IgD-negative memory B cell (primary cell): Measurements from ENCODE around the gene ATP11A. TPM values are rescaled to one million over a fixed set of nuclear protein-coding genes. Genes with fewer than 3 reads are reported as not detected.

Experiments used
- H3K27ac Mint-ChIP-seq, 3 donors: one replicate each; pipeline ENCODE4 v1.8.0; 2020 to 2022; ENCODE audit warnings: mild to moderate bottlenecking in 3 of 3, mixed read lengths in 3 of 3, moderate library complexity in 1 of 3
- H3K27me3 Mint-ChIP-seq: one replicate; pipeline ENCODE4 v1.8.0; 2021; ENCODE audit warnings: mixed read lengths
- H3K36me3 Mint-ChIP-seq: one replicate; pipeline ENCODE4 v1.8.0; 2020; ENCODE audit warnings: mild to moderate bottlenecking, mixed read lengths
- H3K4me1 Mint-ChIP-seq, 3 donors: one replicate each; pipeline ENCODE4 v1.8.0; 2020 to 2022; ENCODE audit warnings: mixed read lengths in 3 of 3, mild to moderate bottlenecking in 1 of 3
- H3K4me3 Mint-ChIP-seq, 4 donors: one replicate each; pipeline ENCODE4 v1.8.0; 2020 to 2022; ENCODE audit warnings: mild to moderate bottlenecking in 4 of 4, mixed read lengths in 4 of 4, moderate library complexity in 3 of 4
- H3K9me3 Mint-ChIP-seq, 3 donors: one replicate each; pipeline ENCODE4 v1.8.0; 2020 to 2021; ENCODE audit warnings: mixed read lengths in 3 of 3, mild to moderate bottlenecking in 1 of 3
- polyA plus RNA-seq: library from polyadenylated mRNA; unstranded; fragments of 300-500 nt; fragmentation: Illumina TruSeq; gene quantifications from one replicate; pipeline ENCODE4 v1.2.3, GENCODE V29; 2021

ATP11A gene
- polyA plus RNA-seq, 1 donor from 2014 or later = 2.9 TPM

GRCh38 chr13:112808377-112809140 lies 118.7 kb downstream of the ATP11A start:
- Mint-ChIP-seq H3K9me3 (peaks cover 0 to 4% (median 0%) of the 10 kb centered on the region in 3 donors), H3K27ac (no peak overlapping the region), H3K27me3 (no peaks in the 10 kb centered on the region), H3K4me3 (no peak overlapping the region), H3K36me3 (peaks cover 10% of the 10 kb centered on the region), H3K4me1 (peaks cover 0 to 3% (median 3%) of the 10 kb centered on the region in 3 donors)

GRCh38 chr13:112809332-112810315 lies 119.8 kb downstream of the ATP11A start:
- no peak overlapping the region for H3K27ac Mint-ChIP-seq

GRCh38 chr13:112810608-112811007 lies 120.8 kb downstream of the ATP11A start:
- Mint-ChIP-seq H3K36me3 (peaks cover 10% of the 10 kb centered on the region), H3K27me3 (no peaks in the 10 kb centered on the region), H3K9me3 (peaks cover 0 to 4% (median 0%) of the 10 kb centered on the region in 3 donors), H3K27ac (no peak overlapping the region), H3K4me3 (no peak overlapping the region), H3K4me1 (no peaks in the 10 kb centered on the region)

More at GRCh38 chr13:112809332-112810315, 119.8 kb downstream of the ATP11A start:
- H3K9me3 Mint-ChIP-seq = peaks cover 0 to 4% (median 0%) of the 10 kb centered on the region in 3 donors
- peaks cover 0 to under 1% (median under 1%) of the 10 kb centered on the region in 3 donors for H3K4me1 Mint-ChIP-seq
- peaks cover 12% of the 10 kb centered on the region for H3K36me3 Mint-ChIP-seq
- no peaks in the 10 kb centered on the region for H3K27me3 Mint-ChIP-seq
- no peak overlapping the region for H3K4me3 Mint-ChIP-seq

- Mint-ChIP-seq H3K36me3 (peaks cover 4% of the 10 kb centered on the region), H3K27ac (no peak overlapping the region), H3K4me1 (no peaks in the 10 kb centered on the region), H3K9me3 (peaks cover 0 to 4% (median 0%) of the 10 kb centered on the region in 3 donors), H3K27me3 (no peaks in the 10 kb centered on the region), H3K4me3 (no peak overlapping the region)
Observed at GRCh38 chr13:112812306-112813055, 122.6 kb downstream of the ATP11A start.

- H3K9me3 Mint-ChIP-seq = peaks cover 0 to 7% (median 0%) of the 10 kb centered on the region in 3 donors
- no peaks in the 10 kb centered on the region for H3K4me1 Mint-ChIP-seq
- H3K27ac Mint-ChIP-seq = no peak overlapping the region
- no peaks in the 10 kb centered on the region for H3K27me3 Mint-ChIP-seq
- no peak overlapping the region for H3K4me3 Mint-ChIP-seq
- H3K36me3 Mint-ChIP-seq = peaks cover 8% of the 10 kb centered on the region
Observed at GRCh38 chr13:112813552-112813951, 123.7 kb downstream of the ATP11A start.

GRCh38 chr13:112814905-112815585 lies 125.2 kb downstream of the ATP11A start:
- H3K27me3 Mint-ChIP-seq = no peaks in the 10 kb centered on the region
- H3K4me3 Mint-ChIP-seq = no peak overlapping the region
- H3K4me1 Mint-ChIP-seq = no peaks in the 10 kb centered on the region
- peaks cover 0 to 7% (median 0%) of the 10 kb centered on the region in 3 donors for H3K9me3 Mint-ChIP-seq
- H3K27ac Mint-ChIP-seq = peak overlapping the region in 1 of 3 donors; percentile 39
- H3K36me3 Mint-ChIP-seq = peaks cover 10% of the 10 kb centered on the region

GRCh38 chr13:112815871-112816270 lies 126.0 kb downstream of the ATP11A start:
- no peak overlapping the region for H3K27ac Mint-ChIP-seq
- H3K9me3 Mint-ChIP-seq = peaks cover 0 to 7% (median 0%) of the 10 kb centered on the region in 3 donors
- H3K36me3 Mint-ChIP-seq = peaks cover 9% of the 10 kb centered on the region
- H3K4me3 Mint-ChIP-seq = no peak overlapping the region
- no peaks in the 10 kb centered on the region for H3K27me3 Mint-ChIP-seq
- H3K4me1 Mint-ChIP-seq = no peaks in the 10 kb centered on the region

GRCh38 chr13:112818040-112818697 lies 128.3 kb downstream of the ATP11A start:
- no peak overlapping the region for H3K27ac Mint-ChIP-seq
- peaks cover 0 to 7% (median 0%) of the 10 kb centered on the region in 3 donors for H3K9me3 Mint-ChIP-seq
- peaks cover 9% of the 10 kb centered on the region for H3K36me3 Mint-ChIP-seq
- H3K27me3 Mint-ChIP-seq = no peaks in the 10 kb centered on the region
- no peaks in the 10 kb centered on the region for H3K4me1 Mint-ChIP-seq
- no peak overlapping the region for H3K4me3 Mint-ChIP-seq

GRCh38 chr13:112818698-112819045 lies 128.8 kb downstream of the ATP11A start:
- peaks cover 0 to 3% (median 0%) of the 10 kb centered on the region in 3 donors for H3K9me3 Mint-ChIP-seq
- H3K36me3 Mint-ChIP-seq = peaks cover 6% of the 10 kb centered on the region
- H3K27me3 Mint-ChIP-seq = no peaks in the 10 kb centered on the region
- H3K4me3 Mint-ChIP-seq = no peak overlapping the region
- no peak overlapping the region for H3K27ac Mint-ChIP-seq
- no peaks in the 10 kb centered on the region for H3K4me1 Mint-ChIP-seq

GRCh38 chr13:112819111-112819510 lies 129.3 kb downstream of the ATP11A start:
- H3K27me3 Mint-ChIP-seq = no peaks in the 10 kb centered on the region
- peaks cover 0 to 3% (median 0%) of the 10 kb centered on the region in 3 donors for H3K9me3 Mint-ChIP-seq
- no peak overlapping the region for H3K27ac Mint-ChIP-seq
- H3K36me3 Mint-ChIP-seq = peaks cover 6% of the 10 kb centered on the region
- H3K4me3 Mint-ChIP-seq = no peak overlapping the region
- no peaks in the 10 kb centered on the region for H3K4me1 Mint-ChIP-seq

- Mint-ChIP-seq H3K4me3 (no peak overlapping the region), H3K9me3 (peaks cover 0 to 3% (median 0%) of the 10 kb centered on the region in 3 donors), H3K36me3 (peaks cover 6% of the 10 kb centered on the region), H3K4me1 (no peaks in the 10 kb centered on the region), H3K27ac (no peak overlapping the region), H3K27me3 (no peaks in the 10 kb centered on the region)
Observed at GRCh38 chr13:112819816-112820215, 130.0 kb downstream of the ATP11A start.

- no peaks in the 10 kb centered on the region for H3K27me3 Mint-ChIP-seq
- H3K9me3 Mint-ChIP-seq = peaks cover 0 to 3% (median 0%) of the 10 kb centered on the region in 3 donors
- H3K27ac Mint-ChIP-seq = no peak overlapping the region
- H3K4me3 Mint-ChIP-seq = no peak overlapping the region
- H3K4me1 Mint-ChIP-seq = no peaks in the 10 kb centered on the region
- H3K36me3 Mint-ChIP-seq = peaks cover 6% of the 10 kb centered on the region
Observed at GRCh38 chr13:112820318-112820717, 130.5 kb downstream of the ATP11A start.

- Mint-ChIP-seq H3K9me3 (peaks cover 0 to 3% (median 0%) of the 10 kb centered on the region in 3 donors), H3K36me3 (peaks cover 6% of the 10 kb centered on the region), H3K27me3 (no peaks in the 10 kb centered on the region), H3K4me3 (no peak overlapping the region), H3K4me1 (no peaks in the 10 kb centered on the region), H3K27ac (peak overlapping the region in 1 of 3 donors; percentile 50)
Observed at GRCh38 chr13:112821340-112822055, 131.7 kb downstream of the ATP11A start.
